Transverse colon (tissue), 4 donors: Measurements from ENCODE around the gene ELF2. TPM values are rescaled to one million over a fixed set of nuclear protein-coding genes. Genes with fewer than 3 reads are reported as not detected.
"Not testable (repeated sequence)": the region's sequence is repeated elsewhere in the genome, so short reads cannot be mapped to it uniquely, and the experiment has no call there.

Experiments used
- DNase-seq: peaks from one replicate; pipeline ENCODE4 v3.0.0-alpha.2; 2019
- H3K27ac ChIP-seq, 4 donors: fragments of 200-600 bp; sonication (generic); 2 replicates each; pipeline ENCODE4 v1.5.1; 2016 to 2018; ENCODE audit warnings: inconsistent platforms in 4 of 4
- H3K27me3 ChIP-seq: fragments of 200-600 bp; sonication (generic); 2 replicates; pipeline ENCODE4 v1.5.1; 2017; ENCODE audit warnings: inconsistent platforms
- H3K36me3 ChIP-seq, 4 donors: fragments of 200-600 bp; sonication (generic); 2 replicates each; pipeline ENCODE4 v1.5.1; 2017 to 2019; ENCODE audit warnings: inconsistent platforms in 4 of 4
- H3K4me1 ChIP-seq, 4 donors: fragments of 200-600 bp; sonication (generic); 2 replicates each; pipeline ENCODE4 v1.5.1; 2017 to 2020; ENCODE audit warnings: inconsistent platforms in 4 of 4
- H3K4me3 ChIP-seq, 4 donors: fragments of 200-600 bp; sonication (generic); 1 replicate in 1 of 4; 2 replicates in 3 of 4; pipeline versions ENCODE4 v1.5.1 to v1.6.1; 2017 to 2019; ENCODE audit warnings: inconsistent platforms in 4 of 4
- H3K9me3 ChIP-seq, 2 donors: fragments of 200-600 bp; sonication (generic); 2 replicates each; pipeline ENCODE4 v1.5.1; 2017 to 2019; ENCODE audit warnings: inconsistent platforms in 2 of 2
- EP300 ChIP-seq: sonication (generic); formaldehyde crosslinking; IDR thresholded peaks from one replicate; pipeline ENCODE4 v1.6.1; 2017; ENCODE audit warnings: antibody characterized with exemption, low read depth
- POLR2A ChIP-seq: fragments of 450-650 bp; IDR thresholded peaks from one replicate; pipeline ENCODE4 v1.6.1; 2016; ENCODE audit warnings: antibody characterized with exemption, mild to moderate bottlenecking, moderate library complexity
- POLR2AphosphoS5 ChIP-seq, 3 donors: sonication (generic); formaldehyde crosslinking; IDR thresholded peaks; one replicate each; pipeline ENCODE4 v1.6.1; 2016; ENCODE audit warnings: antibody characterized with exemption in 3 of 3
- WGBS, 2 donors: methylation state at CpG; one replicate each; pipeline ENCODE4 v1.1.5; 2018; ENCODE audit warnings: low coverage in 1 of 2; 5-methylcytosine and 5-hydroxymethylcytosine counted together
- in situ Hi-C, 4 donors: fragments of 200-750 bp; cut with MboI; loops; one replicate each; pipeline versions ENCODE4 v1.15.0 to v1.15.1; 2017; ENCODE audit warnings: low sequenced_read_pairs in 3 of 4, low pct_ligation_motif_present in 1 of 4, low pct_unique_long_range_greater_than_20kb in 1 of 4
- intact Hi-C: fragments of 100-400 bp; cut with DNase I; formaldehyde crosslinking; loops from one replicate; pipeline ENCODE4 v1.15.1; 2023; ENCODE audit warnings: low total_unique reads
- small RNA-seq, 4 donors: library from RNA; depleted of rRNA; stranded (forward); fragments of <200 nt; gene quantifications; one replicate each; pipeline ENCODE3, GENCODE V24; 2016
- total RNA-seq, 4 donors: library from RNA; depleted of rRNA; stranded (reverse); fragments of >200 nt; gene quantifications; one replicate each; pipeline ENCODE4 v1.1.0, GENCODE V29; 2016
- TF ChIP-seq, protein P1 (sequence below), 5 experiments: fragments of 200-600 bp in 3 of 5; fragments of 450-650 bp in 2 of 5; sonication (generic) in 3 of 5; IDR thresholded peaks; 1 replicate in 2 of 5; 2 replicates in 3 of 5; pipeline ENCODE4 v1.5.1; 2016 to 2017; ENCODE audit warnings: antibody characterized with exemption in 5 of 5, inconsistent platforms in 3 of 5, mild to moderate bottlenecking in 2 of 5, moderate library complexity in 1 of 5

ELF2 gene
- total RNA-seq, 4 donors from 2014 or later, result 21.7 to 65.6 (median 41.8) TPM

DNA sequence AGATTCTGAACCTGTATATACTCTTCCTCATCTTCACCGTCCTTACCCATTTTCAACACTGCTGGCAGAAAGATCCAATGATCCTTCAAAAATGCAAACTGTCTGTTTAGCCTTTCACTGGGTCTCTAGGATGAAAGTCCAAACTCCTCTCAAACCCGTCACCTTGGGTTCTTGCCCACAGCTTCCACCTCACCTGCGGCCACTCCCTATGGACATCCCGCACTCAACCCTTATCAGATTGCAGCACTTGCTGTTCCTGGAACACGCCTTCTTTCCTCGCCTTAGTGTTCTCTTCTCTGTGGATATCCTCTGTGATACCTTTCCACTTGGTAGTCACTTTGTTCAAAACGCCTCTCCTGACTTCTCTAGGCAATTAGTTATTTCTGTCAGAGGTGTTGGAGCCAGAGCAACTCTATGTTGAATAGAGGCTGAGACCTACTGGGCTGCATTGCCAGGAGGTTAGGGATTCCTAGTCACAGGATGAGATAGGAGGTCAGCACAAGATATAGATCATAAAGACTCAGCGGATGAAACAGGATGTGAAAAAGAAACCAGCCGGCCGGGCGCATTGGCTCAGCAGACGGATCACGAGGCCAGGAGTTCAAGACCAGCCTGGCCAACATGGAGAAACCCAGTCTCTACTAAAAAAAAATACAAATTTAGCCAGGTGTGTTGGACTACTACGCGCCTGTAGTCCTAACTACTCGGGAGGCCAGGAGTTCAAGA lies 165.6 kb downstream of the ELF2 start:
- in situ Hi-C loops (no loop called here), intact Hi-C loops (no loop called here)
- 71 to 75% methylated on average over 15 to 16 of the region's 16 CpGs for WGBS, 2 donors
- Histone ChIP-seq H3K4me1 (peaks cover 0 to 43% (median 17%) of the 10 kb centered on the region in 4 donors), H3K9me3 (peaks cover 0 to 7% of the 10 kb centered on the region in 2 donors), H3K27ac (peak overlapping the region; percentile 57 to 81 (median 74)), H3K27me3 (no peaks in the 10 kb centered on the region), H3K4me3 (no peak overlapping the region), H3K36me3 (no peaks in the 10 kb centered on the region)
- TF ChIP-seq POLR2A, result peak; percentile 34
- TF ChIP-seq POLR2AphosphoS5 (IDR thresholded peaks at IDR 0.05), result peak in 2 of 3 donors; percentile 53 to 65
- TF ChIP-seq, protein P1, sequence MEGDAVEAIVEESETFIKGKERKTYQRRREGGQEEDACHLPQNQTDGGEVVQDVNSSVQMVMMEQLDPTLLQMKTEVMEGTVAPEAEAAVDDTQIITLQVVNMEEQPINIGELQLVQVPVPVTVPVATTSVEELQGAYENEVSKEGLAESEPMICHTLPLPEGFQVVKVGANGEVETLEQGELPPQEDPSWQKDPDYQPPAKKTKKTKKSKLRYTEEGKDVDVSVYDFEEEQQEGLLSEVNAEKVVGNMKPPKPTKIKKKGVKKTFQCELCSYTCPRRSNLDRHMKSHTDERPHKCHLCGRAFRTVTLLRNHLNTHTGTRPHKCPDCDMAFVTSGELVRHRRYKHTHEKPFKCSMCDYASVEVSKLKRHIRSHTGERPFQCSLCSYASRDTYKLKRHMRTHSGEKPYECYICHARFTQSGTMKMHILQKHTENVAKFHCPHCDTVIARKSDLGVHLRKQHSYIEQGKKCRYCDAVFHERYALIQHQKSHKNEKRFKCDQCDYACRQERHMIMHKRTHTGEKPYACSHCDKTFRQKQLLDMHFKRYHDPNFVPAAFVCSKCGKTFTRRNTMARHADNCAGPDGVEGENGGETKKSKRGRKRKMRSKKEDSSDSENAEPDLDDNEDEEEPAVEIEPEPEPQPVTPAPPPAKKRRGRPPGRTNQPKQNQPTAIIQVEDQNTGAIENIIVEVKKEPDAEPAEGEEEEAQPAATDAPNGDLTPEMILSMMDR (IDR thresholded peaks at IDR 0.05), result no peak
- TF ChIP-seq EP300, result peak; percentile 42
- peak; percentile 80 for DNase-seq

DNA sequence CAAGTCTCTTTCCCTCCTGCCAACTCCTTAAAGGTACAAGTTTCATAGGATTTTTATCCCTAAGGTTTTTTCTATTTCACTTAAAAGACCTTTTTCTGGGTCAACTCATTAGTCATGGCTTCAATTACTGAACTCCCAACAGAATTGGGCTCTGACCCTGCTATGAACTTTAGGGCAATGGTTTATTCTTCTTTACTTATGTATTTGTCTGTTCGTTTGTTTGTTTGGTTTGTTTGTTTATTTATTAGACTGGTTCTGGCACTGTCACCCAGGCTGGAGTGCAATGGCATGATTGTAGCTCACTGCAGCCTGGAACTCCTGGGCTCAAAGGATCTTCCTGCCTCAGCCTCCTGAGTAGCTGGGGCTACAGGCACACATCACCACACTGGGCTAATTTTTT lies 167.3 kb downstream of the ELF2 start:
- Histone ChIP-seq H3K4me3 (no peak overlapping the region), H3K27ac (no peak overlapping the region), H3K9me3 (peaks cover 0 to 7% of the 10 kb centered on the region in 2 donors), H3K27me3 (no peaks in the 10 kb centered on the region), H3K36me3 (no peaks in the 10 kb centered on the region), H3K4me1 (peaks cover 0 to 35% (median 12%) of the 10 kb centered on the region in 4 donors)
- intact Hi-C loops (no loop called here), in situ Hi-C loops (no loop called here)
- TF ChIP-seq, protein P1 (IDR thresholded peaks at IDR 0.05), result no peak
- TF ChIP-seq EP300 (no peak), POLR2A (no peak), POLR2AphosphoS5 (IDR thresholded peaks at IDR 0.05) (no peak)
- DNase-seq, result no peak
- 35 to 50% methylated on average over 1 of the region's 1 CpG for WGBS, 2 donors

DNA sequence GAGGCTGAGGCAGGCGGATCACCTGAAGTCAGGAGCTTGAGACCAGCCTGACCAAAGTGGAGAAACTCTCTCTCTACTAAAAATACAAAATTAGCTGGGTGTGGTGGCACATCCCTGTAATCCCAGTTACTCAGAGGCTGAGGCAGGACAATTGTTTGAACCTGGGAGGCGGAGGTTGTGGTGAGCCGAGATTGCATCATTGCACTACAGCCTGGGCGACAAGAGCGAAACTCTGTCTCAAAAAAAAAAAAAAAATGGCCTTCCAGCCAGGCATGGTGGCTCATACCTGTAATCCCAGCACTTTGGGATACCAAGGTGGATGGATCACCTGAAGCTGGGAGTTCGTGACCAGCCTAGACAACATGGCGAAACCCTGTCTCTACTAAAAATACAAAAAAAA lies 168.7 kb downstream of the ELF2 start:
- H3K9me3 ChIP-seq, H3K36me3 ChIP-seq, intact Hi-C loops, H3K4me3 ChIP-seq, in situ Hi-C loops, H3K27me3 ChIP-seq, DNase-seq: not testable (repeated sequence)
- Histone ChIP-seq H3K27ac (peak overlapping the region in 2 of 4 donors; percentile 29 to 34), H3K4me1 (peaks cover 0 to 25% (median 5%) of the 10 kb centered on the region in 4 donors)
- WGBS, 2 donors, result 96 to 100% methylated on average over 1 to 7 of the region's 7 CpGs

DNA sequence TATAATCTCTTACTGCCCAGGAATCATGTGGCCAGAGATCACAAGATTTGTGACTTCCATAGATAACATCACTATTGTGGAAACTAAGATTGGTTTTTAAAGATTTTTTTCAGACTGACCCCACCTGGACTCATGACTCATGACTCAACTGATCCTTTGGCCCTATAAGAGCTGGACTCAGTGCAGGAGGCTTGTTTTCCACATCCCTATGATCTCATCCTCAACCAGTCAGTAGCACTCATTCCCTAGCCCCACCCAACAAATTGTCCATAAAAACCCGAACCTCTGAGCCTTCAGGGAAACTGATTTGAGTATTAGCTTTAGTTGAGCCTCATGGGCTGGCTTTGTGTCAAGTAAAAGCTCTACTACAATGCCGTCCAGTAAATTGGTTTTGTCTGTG lies 169.4 kb downstream of the ELF2 start:
- Histone ChIP-seq H3K27me3 (no peaks in the 10 kb centered on the region), H3K27ac (peak overlapping the region in 1 of 4 donors; percentile 34), H3K4me1 (peaks cover 0 to 19% (median 4%) of the 10 kb centered on the region in 4 donors), H3K9me3 (peaks cover 0 to 7% of the 10 kb centered on the region in 2 donors), H3K36me3 (no peaks in the 10 kb centered on the region), H3K4me3 (no peak overlapping the region)
- in situ Hi-C loops, result no loop called here
- 83 to 93% methylated on average over 1 to 2 of the region's 2 CpGs for WGBS, 2 donors
- intact Hi-C loops, result no loop called here
- no peak for DNase-seq
- TF ChIP-seq, protein P1 (IDR thresholded peaks at IDR 0.05), result no peak
- TF ChIP-seq POLR2AphosphoS5 (IDR thresholded peaks at IDR 0.05) (peak in 1 of 3 donors; percentile 26), EP300 (no peak)

Small RNAs within 50 kb of the gene (small RNA-seq; reads per million reads assigned to genes)
- gene RF00017 (0 reads per million in 4 donors), gene RF00019 (0 reads per million in 4 donors), gene RN7SL382P (0 reads per million in 4 donors), gene RNU6-531P (0 reads per million in 4 donors)

Other genes starting within 250 kb of the ELF2 start
- gene NOCT, start 161.4 kb downstream of the ELF2 start, total RNA-seq, result 10 to 100 TPM in 3 of 4 donors, 1 to 10 TPM in 1; 1.4 to 33.7 (median 15.0) TPM
- 1 to 10 TPM in 1 of 4 donors, under 1 TPM in 2, not detected in 1; 0.64 to 3.4 (median 0.82) TPM for gene MGARP, start 103.0 kb upstream of the ELF2 start, total RNA-seq
- 10 to 100 TPM in 2 of 4 donors, 1 to 10 TPM in 2; 5.0 to 23.7 (median 10.1) TPM for gene NAA15, start 124.3 kb upstream of the ELF2 start, total RNA-seq
- gene NDUFC1, start 125.3 kb upstream of the ELF2 start, total RNA-seq, result 10 to 100 TPM in 3 of 4 donors, 1 to 10 TPM in 1; 7.6 to 68.0 (median 35.3) TPM